Stomach (tissue), 9 donors: Measurements from ENCODE around the gene MKS1. TPM values are rescaled to one million over a fixed set of nuclear protein-coding genes. Genes with fewer than 3 reads are reported as not detected.

Experiments
- DNase-seq, 2 donors: peaks; one replicate each; pipeline versions ENCODE4 v3.0.0 to v3.0.0-alpha.2; 2013 to 2019
- H3K27ac ChIP-seq, 5 donors: fragments of 200-600 bp in 4 of 5; sonication (generic) in 4 of 5; one replicate each; pipeline ENCODE4 v1.5.1; 2013 to 2019; ENCODE audit warnings: mild to moderate bottlenecking in 1 of 5, moderate library complexity in 1 of 5
- H3K27me3 ChIP-seq, 3 donors: fragments of 200-600 bp; sonication (generic); one replicate each; pipeline ENCODE4 v1.5.1; 2017 to 2019; ENCODE audit warnings: mixed run types in 1 of 3
- H3K36me3 ChIP-seq, 4 donors: fragments of 200-600 bp; sonication (generic); 1 replicate in 3 of 4; 2 replicates in 1 of 4; pipeline ENCODE4 v1.5.1; 2016 to 2019
- H3K4me1 ChIP-seq, 4 donors: fragments of 200-600 bp; sonication (generic); one replicate each; pipeline ENCODE4 v1.5.1; 2016 to 2019
- H3K4me3 ChIP-seq, 4 donors: fragments of 200-600 bp; sonication (generic) in 3 of 4; one replicate each; pipeline ENCODE4 v1.5.1; 2016 to 2019; ENCODE audit warnings: mild to moderate bottlenecking in 1 of 4
- H3K9me3 ChIP-seq, 4 donors: fragments of 200-600 bp; sonication (generic); one replicate each; pipeline ENCODE4 v1.5.1; 2016 to 2019
- EP300 ChIP-seq: sonication (generic); formaldehyde crosslinking; IDR thresholded peaks from one replicate; pipeline ENCODE4 v1.6.1; 2017; ENCODE audit warnings: antibody characterized with exemption
- POLR2A ChIP-seq, 4 donors: fragments of 450-650 bp; IDR thresholded peaks; one replicate each; pipeline ENCODE4 v1.6.1; 2016; ENCODE audit warnings: antibody characterized with exemption in 4 of 4, control low read depth in 2 of 4, mild to moderate bottlenecking in 1 of 4, moderate library complexity in 1 of 4
- POLR2AphosphoS5 ChIP-seq, 3 donors: sonication (generic); formaldehyde crosslinking; IDR thresholded peaks; one replicate each; pipeline ENCODE4 v1.6.1; 2016; ENCODE audit warnings: antibody characterized with exemption in 3 of 3
- WGBS, 5 donors: extraction: QIAGEN DNeasy Blood & Tissue Kit in 3 of 5; methylation state at CpG; one replicate each; pipeline versions ENCODE4 v1.1.5 to v1.1.7; 2013 to 2018; 5-methylcytosine and 5-hydroxymethylcytosine counted together
- intact Hi-C: fragments of 100-400 bp; cut with DNase I; formaldehyde crosslinking; loops from one replicate; pipeline ENCODE4 v1.15.1; 2023; ENCODE audit warnings: low total_unique reads
- polyA plus RNA-seq, 3 donors: library from polyadenylated mRNA; stranded (reverse); fragments of 200-250 nt; gene quantifications; one replicate each; pipeline ENCODE4 v1.2.3, GENCODE V29; 2013
- total RNA-seq, 5 donors: library from RNA; depleted of rRNA; stranded (reverse); fragments of >200 nt; gene quantifications; one replicate each; pipeline versions ENCODE4 v1.1.0 to v1.2.3, GENCODE V29; 2014 to 2016
- TF ChIP-seq, protein P1 (sequence below), 7 experiments: fragments of 450-650 bp in 4 of 7; fragments of 200-600 bp in 3 of 7; sonication (generic) in 3 of 7; IDR thresholded peaks; one replicate each; pipeline ENCODE4 v1.5.1; 2016 to 2019; ENCODE audit warnings: antibody characterized with exemption in 7 of 7, control low read depth in 2 of 7, mild to moderate bottlenecking in 1 of 7
- donor health status: healthy with polysubstance abuse.
- donor health status: Bipolar disorder and iron deficiency.
- donor health status: healthy.

Gene MKS1
- total and polyA plus RNA-seq, 8 donors = 3.1 to 18.0 (median 10.1) TPM

GRCh38 chr17:58227733-58228132 lies 8.7 kb upstream of the MKS1 start:
- no peak for TF ChIP-seq POLR2A (IDR thresholded peaks at IDR 0.05)
- intact Hi-C loops = no loop called here
- H3K27me3 ChIP-seq = peaks cover 0 to 33% (median 9%) of the 10 kb centered on the region in 3 donors
- H3K4me1 ChIP-seq = no peaks in the 10 kb centered on the region
- H3K36me3 ChIP-seq = no peaks in the 10 kb centered on the region
- whole genome bisulfite sequencing, 5 donors = 71 to 85% (median 83%) methylated on average over 3 of the region's 3 CpGs
- no peak overlapping the region for H3K4me3 ChIP-seq
- H3K9me3 ChIP-seq = no peaks in the 10 kb centered on the region
- DNase-seq = no peak
- no peak overlapping the region for H3K27ac ChIP-seq

GRCh38 chr17:58224315-58224714 lies 5.3 kb upstream of the MKS1 start:
- no peak for DNase-seq
- 28 to 50% (median 41%) methylated on average over 1 of the region's 1 CpG for whole genome bisulfite sequencing, 5 donors

DNA sequence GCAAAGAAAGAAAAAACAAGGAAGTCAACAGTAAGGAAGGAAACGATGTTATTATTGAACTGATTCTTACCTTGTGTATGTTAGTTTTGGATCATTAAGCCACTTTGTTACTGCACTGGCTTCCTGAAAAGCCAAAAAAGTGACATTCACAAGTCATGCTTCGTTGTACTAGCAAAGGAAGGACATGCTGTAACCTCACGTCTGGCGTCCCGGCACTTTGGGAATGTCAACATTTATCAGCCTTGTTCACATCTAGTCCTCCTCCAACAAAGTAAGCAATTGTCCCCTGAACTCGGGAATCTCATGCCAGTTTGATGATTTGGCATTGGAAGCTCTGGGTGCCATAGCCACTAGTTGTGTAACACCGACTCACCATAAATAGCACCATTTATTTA lies 731 bp upstream of the MKS1 start:
- H3K4me3 ChIP-seq = peak overlapping the region; percentile 67 to 75 (median 72)
- WGBS, 5 donors = 49 to 58% (median 57%) methylated on average over 7 of the region's 7 CpGs
- H3K9me3 ChIP-seq = no peaks in the 10 kb centered on the region
- H3K27me3 ChIP-seq = no peaks in the 10 kb centered on the region
- H3K36me3 ChIP-seq = peaks cover 0 to 22% (median 18%) of the 10 kb centered on the region in 4 donors
- peak overlapping the region in 4 of 5 donors; percentile 77 to 89 (median 84) for H3K27ac ChIP-seq
- peaks cover 0 to 16% (median 10%) of the 10 kb centered on the region in 4 donors for H3K4me1 ChIP-seq
- no peak for TF ChIP-seq EP300
- no peak for TF ChIP-seq POLR2A (IDR thresholded peaks at IDR 0.05)
- no peak for TF ChIP-seq POLR2AphosphoS5 (IDR thresholded peaks at IDR 0.05)
- TF ChIP-seq, protein P1, sequence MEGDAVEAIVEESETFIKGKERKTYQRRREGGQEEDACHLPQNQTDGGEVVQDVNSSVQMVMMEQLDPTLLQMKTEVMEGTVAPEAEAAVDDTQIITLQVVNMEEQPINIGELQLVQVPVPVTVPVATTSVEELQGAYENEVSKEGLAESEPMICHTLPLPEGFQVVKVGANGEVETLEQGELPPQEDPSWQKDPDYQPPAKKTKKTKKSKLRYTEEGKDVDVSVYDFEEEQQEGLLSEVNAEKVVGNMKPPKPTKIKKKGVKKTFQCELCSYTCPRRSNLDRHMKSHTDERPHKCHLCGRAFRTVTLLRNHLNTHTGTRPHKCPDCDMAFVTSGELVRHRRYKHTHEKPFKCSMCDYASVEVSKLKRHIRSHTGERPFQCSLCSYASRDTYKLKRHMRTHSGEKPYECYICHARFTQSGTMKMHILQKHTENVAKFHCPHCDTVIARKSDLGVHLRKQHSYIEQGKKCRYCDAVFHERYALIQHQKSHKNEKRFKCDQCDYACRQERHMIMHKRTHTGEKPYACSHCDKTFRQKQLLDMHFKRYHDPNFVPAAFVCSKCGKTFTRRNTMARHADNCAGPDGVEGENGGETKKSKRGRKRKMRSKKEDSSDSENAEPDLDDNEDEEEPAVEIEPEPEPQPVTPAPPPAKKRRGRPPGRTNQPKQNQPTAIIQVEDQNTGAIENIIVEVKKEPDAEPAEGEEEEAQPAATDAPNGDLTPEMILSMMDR (IDR thresholded peaks at IDR 0.05) = no peak
- peak in 1 of 2 donors; percentile 7 for DNase-seq
- intact Hi-C loops = no loop called here

More at GRCh38 chr17:58224315-58224714, 5.3 kb upstream of the MKS1 start:
- no peaks in the 10 kb centered on the region for H3K9me3 ChIP-seq
- intact Hi-C loops = no loop called here
- no peak overlapping the region for H3K4me3 ChIP-seq
- H3K27ac ChIP-seq = no peak overlapping the region
- H3K36me3 ChIP-seq = no peaks in the 10 kb centered on the region
- peaks cover 0 to 8% (median 7%) of the 10 kb centered on the region in 4 donors for H3K4me1 ChIP-seq
- TF ChIP-seq EP300 (no peak), POLR2AphosphoS5 (IDR thresholded peaks at IDR 0.05) (no peak), POLR2A (IDR thresholded peaks at IDR 0.05) (no peak)
- TF ChIP-seq, protein P1 (IDR thresholded peaks at IDR 0.05) = no peak
- H3K27me3 ChIP-seq = peaks cover 0 to 10% (median 8%) of the 10 kb centered on the region in 3 donors

DNA sequence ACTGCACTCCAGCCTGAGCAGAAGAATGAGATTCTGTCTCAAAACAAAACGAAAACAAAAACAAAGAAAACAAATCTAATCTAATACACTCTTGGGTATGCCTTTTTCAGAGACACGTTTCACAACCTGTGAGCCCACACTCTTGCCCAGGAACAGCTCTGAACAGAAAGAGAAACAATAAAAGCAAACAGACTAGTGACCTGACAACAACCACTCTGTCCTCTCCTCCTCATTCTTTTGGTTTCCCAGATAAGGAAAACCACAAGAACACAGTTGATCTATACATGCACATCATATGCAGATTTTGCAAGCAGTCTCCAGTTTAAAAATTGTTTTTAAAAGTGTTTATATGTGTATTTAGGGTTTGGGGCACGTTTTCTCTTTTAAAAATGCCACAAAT lies 1.3 kb downstream of the MKS1 start:
- peaks cover 11 to 41% (median 38%) of the 10 kb centered on the region in 4 donors for H3K36me3 ChIP-seq
- no peaks in the 10 kb centered on the region for H3K9me3 ChIP-seq
- no peak overlapping the region for H3K27ac ChIP-seq
- H3K27me3 ChIP-seq = no peaks in the 10 kb centered on the region
- intact Hi-C loops = no loop called here
- DNase-seq = no peak
- H3K4me1 ChIP-seq = peaks cover 0 to 16% (median 10%) of the 10 kb centered on the region in 4 donors
- 81 to 92% (median 86%) methylated on average over 3 of the region's 3 CpGs for WGBS, 5 donors
- no peak overlapping the region for H3K4me3 ChIP-seq
- no peak for TF ChIP-seq POLR2AphosphoS5 (IDR thresholded peaks at IDR 0.05)

DNA sequence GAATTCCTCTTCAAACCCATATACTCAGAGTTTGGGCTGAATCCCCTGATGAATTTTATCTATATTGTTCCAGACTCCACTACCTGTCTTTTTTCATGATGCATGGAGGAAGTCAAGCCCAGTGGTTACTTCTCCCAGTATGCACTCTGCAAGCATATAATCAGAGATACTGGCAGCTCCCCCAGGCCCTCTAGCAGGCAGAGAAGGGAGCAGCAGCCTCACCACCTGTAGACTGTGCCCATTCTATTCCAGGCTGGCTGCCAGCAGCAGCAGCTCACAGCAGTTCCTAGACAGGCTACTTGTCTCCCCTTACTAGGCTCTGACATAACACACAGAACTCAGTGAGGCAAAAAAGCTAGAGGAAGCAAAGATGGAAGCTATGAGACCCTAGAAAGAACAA lies 3.4 kb downstream of the MKS1 start:
- no peak for DNase-seq
- Histone ChIP-seq H3K4me3 (no peak overlapping the region), H3K9me3 (no peaks in the 10 kb centered on the region), H3K27ac (no peak overlapping the region), H3K36me3 (peaks cover 23 to 62% (median 59%) of the 10 kb centered on the region in 4 donors), H3K4me1 (peaks cover 0 to 16% (median 10%) of the 10 kb centered on the region in 4 donors), H3K27me3 (no peaks in the 10 kb centered on the region)
- intact Hi-C loops = no loop called here
- no peak for TF ChIP-seq POLR2A (IDR thresholded peaks at IDR 0.05)

- Histone ChIP-seq H3K4me1 (no peaks in the 10 kb centered on the region), H3K27ac (no peak overlapping the region), H3K36me3 (peaks cover 24 to 100% (median 99%) of the 10 kb centered on the region in 4 donors), H3K9me3 (no peaks in the 10 kb centered on the region), H3K4me3 (no peak overlapping the region), H3K27me3 (no peaks in the 10 kb centered on the region)
- intact Hi-C loops = no loop called here
- TF ChIP-seq EP300 (no peak), POLR2AphosphoS5 (IDR thresholded peaks at IDR 0.05) (no peak), POLR2A (IDR thresholded peaks at IDR 0.05) (no peak)
- TF ChIP-seq, protein P1 (IDR thresholded peaks at IDR 0.05) = no peak
- no peak for DNase-seq
- 80 to 87% (median 83%) methylated on average over 5 of the region's 5 CpGs for WGBS, 5 donors
Observed at GRCh38 chr17:58210922-58211321, 8.1 kb downstream of the MKS1 start.
